Nephron (organoid): ENCODE results near the gene SLC25A22.

Source experiments
- H3K27ac Mint-ChIP-seq, 3 experiments: 2 replicates each; pipeline ENCODE4 v1.8.0; 2020; ENCODE audit warnings: mixed read lengths in 3 of 3, mild to moderate bottlenecking in 2 of 3, moderate library complexity in 1 of 3
- H3K27me3 Mint-ChIP-seq: 2 replicates; pipeline ENCODE4 v1.8.0; 2021; ENCODE audit warnings: low read depth, mild to moderate bottlenecking, moderate library complexity, mixed read lengths
- H3K36me3 Mint-ChIP-seq: 2 replicates; pipeline ENCODE4 v1.8.0; 2020; ENCODE audit warnings: low read depth, mixed read lengths
- H3K4me1 Mint-ChIP-seq: 2 replicates; pipeline ENCODE4 v1.8.0; 2020; ENCODE audit warnings: mixed read lengths
- H3K4me3 Mint-ChIP-seq, 3 experiments: 2 replicates each; pipeline ENCODE4 v1.8.0; 2020; ENCODE audit warnings: mild to moderate bottlenecking in 3 of 3, mixed read lengths in 3 of 3, moderate library complexity in 2 of 3
- H3K9me3 Mint-ChIP-seq: 2 replicates; pipeline ENCODE4 v1.8.0; 2020; ENCODE audit warnings: mixed read lengths
- CTCF ChIP-seq, 3 experiments: fragments of 200-600 bp; sonication (generic); IDR thresholded peaks; one replicate each; pipeline ENCODE4 v1.5.0; 2021; ENCODE audit warnings: antibody characterized with exemption in 3 of 3; ENCODE audit not compliant: unreplicated experiment in 3 of 3

Gene SLC25A22

GRCh38 chr11:769887-770641 is 28.0 kb downstream of the SLC25A22 start:
- Mint-ChIP-seq H3K9me3 (no peaks in the 10 kb centered on the region), H3K27me3 (no peaks in the 10 kb centered on the region), H3K4me1 (no peaks in the 10 kb centered on the region), H3K27ac (no peak overlapping the region), H3K4me3 (no peak overlapping the region), H3K36me3 (peaks cover 16% of the 10 kb centered on the region)
- no peak for TF ChIP-seq CTCF (IDR thresholded peaks at IDR 0.05; ENCODE audit: unreplicated experiment in 3 of 3)

- Mint-ChIP-seq H3K27ac (no peak overlapping the region), H3K36me3 (peaks cover 23% of the 10 kb centered on the region), H3K4me1 (no peaks in the 10 kb centered on the region), H3K4me3 (no peak overlapping the region), H3K27me3 (no peaks in the 10 kb centered on the region), H3K9me3 (no peaks in the 10 kb centered on the region)
- no peak for TF ChIP-seq CTCF (IDR thresholded peaks at IDR 0.05; ENCODE audit: unreplicated experiment in 3 of 3)
These were observed 30.8 kb downstream of the SLC25A22 start for GRCh38 chr11:767238-767637.

GRCh38 chr11:766936-767210 is 31.2 kb downstream of the SLC25A22 start:
- TF ChIP-seq CTCF (IDR thresholded peaks at IDR 0.05; ENCODE audit: unreplicated experiment in 3 of 3), result no peak
- H3K27ac Mint-ChIP-seq, result no peak overlapping the region
- no peaks in the 10 kb centered on the region for H3K27me3 Mint-ChIP-seq
- H3K4me3 Mint-ChIP-seq, result no peak overlapping the region
- no peaks in the 10 kb centered on the region for H3K9me3 Mint-ChIP-seq
- no peaks in the 10 kb centered on the region for H3K4me1 Mint-ChIP-seq
- H3K36me3 Mint-ChIP-seq, result peaks cover 25% of the 10 kb centered on the region

GRCh38 chr11:766106-766935 is 31.8 kb downstream of the SLC25A22 start:
- H3K36me3 Mint-ChIP-seq, result peaks cover 30% of the 10 kb centered on the region
- H3K9me3 Mint-ChIP-seq, result no peaks in the 10 kb centered on the region
- no peak overlapping the region for H3K4me3 Mint-ChIP-seq
- no peaks in the 10 kb centered on the region for H3K27me3 Mint-ChIP-seq
- H3K4me1 Mint-ChIP-seq, result no peaks in the 10 kb centered on the region
- H3K27ac Mint-ChIP-seq, result no peak overlapping the region
- no peak for TF ChIP-seq CTCF (IDR thresholded peaks at IDR 0.05; ENCODE audit: unreplicated experiment in 3 of 3)

- Mint-ChIP-seq H3K4me1 (no peaks in the 10 kb centered on the region), H3K9me3 (no peaks in the 10 kb centered on the region), H3K36me3 (peaks cover 32% of the 10 kb centered on the region), H3K4me3 (no peak overlapping the region), H3K27me3 (no peaks in the 10 kb centered on the region), H3K27ac (no peak overlapping the region)
- no peak for TF ChIP-seq CTCF (IDR thresholded peaks at IDR 0.05; ENCODE audit: unreplicated experiment in 3 of 3)
These were observed 32.3 kb downstream of the SLC25A22 start for GRCh38 chr11:765802-766091.
